NCI-H82 treated with DMSO at 0.1 percent for 48 hours (cell line): ENCODE measurements around the gene YWHAG.
"Not testable (repeated sequence)": the region's sequence is repeated elsewhere in the genome, so short reads cannot be mapped to it uniquely, and the experiment has no call there.

Experiments
- DNase-seq: peaks from one replicate; lab custom pipeline; 2025; ENCODE audit not compliant: unreplicated experiment; lab: John Stamatoyannopoulos, UW

YWHAG gene

DNA sequence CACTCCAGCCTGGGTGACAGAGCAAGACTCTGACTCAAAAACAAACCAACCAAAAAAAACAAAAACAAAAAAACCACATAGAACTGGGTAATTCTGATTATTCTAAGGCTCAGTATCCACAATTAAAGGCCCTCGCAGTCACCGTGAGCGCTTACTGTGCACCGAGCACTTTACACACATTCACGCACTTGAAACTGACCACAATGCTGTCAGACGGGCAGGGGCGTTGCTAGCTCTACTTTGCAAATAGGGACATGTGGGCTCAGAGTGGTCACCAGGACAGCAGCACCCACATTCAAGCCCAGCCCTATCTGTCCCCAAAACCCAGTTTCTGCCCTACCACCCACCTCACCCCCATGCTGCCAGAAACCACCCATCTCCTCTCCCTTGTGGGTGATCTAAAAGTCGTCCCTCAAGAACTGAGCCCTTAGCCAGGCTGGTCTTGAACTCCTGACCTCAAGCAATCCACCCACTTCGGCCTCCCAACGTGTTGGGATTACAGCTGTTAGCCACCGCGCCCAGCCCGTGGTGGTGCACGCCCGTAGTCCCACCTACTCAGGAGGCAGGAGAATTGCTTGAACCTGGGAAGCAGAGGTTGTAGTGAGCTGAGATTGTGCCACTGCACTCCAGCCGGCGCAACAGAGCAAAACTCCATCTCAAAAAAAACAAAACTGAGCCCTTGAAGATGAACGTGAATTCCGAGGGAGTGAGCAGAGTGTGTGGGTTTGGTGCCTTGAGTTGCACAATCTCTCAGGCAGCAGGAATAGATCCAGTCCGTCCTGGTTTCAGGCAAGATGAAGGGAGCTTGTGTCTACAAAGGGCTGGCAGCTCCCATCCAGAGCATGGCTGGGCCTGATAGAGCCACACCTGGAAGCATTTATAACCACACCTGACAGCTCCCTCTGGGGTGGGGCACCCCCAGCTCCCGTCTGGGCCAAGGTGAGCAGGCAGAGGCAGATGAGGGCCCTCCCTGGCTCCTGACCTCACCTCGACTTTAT lies 61.7 kb downstream of the YWHAG start:
- DNase-seq: no peak

DNA sequence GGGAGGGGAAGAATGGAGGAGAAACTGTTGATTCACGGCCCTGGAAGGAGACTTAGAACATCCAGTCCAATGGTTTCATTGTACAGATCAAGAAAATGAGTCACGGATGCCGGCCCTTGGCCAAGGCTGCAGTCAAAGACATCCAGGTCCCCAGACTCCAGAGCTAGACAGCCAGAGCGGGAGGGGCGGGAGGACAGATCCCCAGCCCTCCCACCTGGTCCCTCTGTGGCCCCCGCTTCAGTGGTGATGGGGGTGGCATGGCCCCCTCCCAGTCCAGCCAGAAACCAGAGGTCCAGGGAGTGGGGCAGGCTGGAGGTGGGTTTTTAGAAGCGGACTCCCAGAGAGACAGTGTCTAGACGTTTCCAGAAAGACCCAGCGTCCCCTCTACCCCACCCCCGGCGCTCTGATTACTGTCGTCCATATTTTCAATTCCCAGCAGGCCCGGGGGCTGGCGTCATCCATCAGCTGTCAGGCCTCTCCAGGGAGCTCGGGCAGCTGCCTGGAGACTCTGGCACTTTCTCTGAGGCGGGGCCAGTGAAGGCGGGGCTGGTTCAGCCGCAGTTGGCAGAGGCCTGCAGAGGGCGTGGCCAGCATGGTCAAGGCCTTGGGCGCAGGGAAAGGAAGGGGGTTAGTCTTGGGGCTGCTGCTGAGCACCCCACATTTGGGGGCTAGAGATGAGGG lies 64.3 kb downstream of the YWHAG start:
- DNase-seq: peak; percentile 78

DNA sequence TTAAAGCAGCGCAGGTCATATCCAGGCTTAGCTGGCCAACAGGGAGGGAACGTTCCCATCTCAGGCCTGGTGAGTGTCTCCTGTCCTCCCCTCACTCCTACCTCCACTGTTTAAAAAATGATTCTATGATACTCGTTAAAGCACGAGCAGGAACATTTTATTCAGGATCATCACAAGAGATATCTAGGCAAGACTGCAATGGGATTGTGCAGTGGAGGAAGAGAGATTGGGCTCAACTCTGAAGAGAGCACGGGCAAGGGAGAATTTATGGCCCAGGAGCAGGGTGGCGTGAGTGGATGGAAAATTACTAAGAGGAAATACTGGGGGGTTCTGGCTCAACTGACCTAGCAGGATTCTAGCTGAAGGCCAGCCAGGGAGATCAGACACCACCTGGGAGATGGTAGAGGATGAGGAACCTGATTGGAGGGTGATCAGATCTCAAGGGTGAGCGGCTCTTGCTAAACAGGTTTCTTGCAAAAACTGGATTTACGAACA lies 65.3 kb downstream of the YWHAG start:
- no peak for DNase-seq

DNA sequence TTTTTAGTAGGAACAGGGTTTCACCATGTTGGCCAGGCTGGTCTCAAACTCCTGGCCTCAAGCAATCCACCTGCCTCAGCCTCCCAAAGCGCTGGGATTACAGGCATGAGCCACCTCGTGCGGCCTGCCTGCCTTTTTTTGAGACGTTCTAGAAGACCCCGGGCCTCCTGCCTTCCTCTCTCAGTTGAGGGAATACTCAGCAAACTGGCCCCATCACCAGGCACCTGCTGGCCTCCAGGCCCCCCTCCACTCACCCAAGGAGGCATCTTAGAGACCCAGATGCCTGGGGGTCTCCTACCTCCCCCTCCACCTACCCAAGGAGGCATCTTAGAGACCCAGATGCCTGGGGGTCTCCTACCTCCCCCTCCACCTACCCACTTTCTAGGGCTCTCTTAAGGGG lies 65.9 kb downstream of the YWHAG start:
- not testable (repeated sequence) for DNase-seq

DNA sequence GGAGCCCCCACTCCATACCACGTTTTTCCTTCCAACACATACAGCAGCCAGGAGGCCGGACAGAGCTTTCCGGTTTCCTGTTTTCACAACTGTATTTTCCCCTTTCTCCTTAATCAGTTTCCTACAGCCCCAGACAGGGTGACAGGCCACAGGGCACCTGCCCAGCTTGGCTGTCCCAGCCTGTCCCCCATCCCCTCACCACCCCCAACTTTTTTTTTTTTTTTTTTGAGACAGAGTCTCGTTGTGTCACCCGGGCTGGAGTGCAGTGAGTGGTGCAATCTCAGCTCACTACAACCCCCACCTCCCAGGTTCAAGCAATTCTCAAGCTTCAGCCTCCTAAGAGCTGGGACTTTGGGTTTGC lies 66.6 kb downstream of the YWHAG start:
- no peak for DNase-seq

DNA sequence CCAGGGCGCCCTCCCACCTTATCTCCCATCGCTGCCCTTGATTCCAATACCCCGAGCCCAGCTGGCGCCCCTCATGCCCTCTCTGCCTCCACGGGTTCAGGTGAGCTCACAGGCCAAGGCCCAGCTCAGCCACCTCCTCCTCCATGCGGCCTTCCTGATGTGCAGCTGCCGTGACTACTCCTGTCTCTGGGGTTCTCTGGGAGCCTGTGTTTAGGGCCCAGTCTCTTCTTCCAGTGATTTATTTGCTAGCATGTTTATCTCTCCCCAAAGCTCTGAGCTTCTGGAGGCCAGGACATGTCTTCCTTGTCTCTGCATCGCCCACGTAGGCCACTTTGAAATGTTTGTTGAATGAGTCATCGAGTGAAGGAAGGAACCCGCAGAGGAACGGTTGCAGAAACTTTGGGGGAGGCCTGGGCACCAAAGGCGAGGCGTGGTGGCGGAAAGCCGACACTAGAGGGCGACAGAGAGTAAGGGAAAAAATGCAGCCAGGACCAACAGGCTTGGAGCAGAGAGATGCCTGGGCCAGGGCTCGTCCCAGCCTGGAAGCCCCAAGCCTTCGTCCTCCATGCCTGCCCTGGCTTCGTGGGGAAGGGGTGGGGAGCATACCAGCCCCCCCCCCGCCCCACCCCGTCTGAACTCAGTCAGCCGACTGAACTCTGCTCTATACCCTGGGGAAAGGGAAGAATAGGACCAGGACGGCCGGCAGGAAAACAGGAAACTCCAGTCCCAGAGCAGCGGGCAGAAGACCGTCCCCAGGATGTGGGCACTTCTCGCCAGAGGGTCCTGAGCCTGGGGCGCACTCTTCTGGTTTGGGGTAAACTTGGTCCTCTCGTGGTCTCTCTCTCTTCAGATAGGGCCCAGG lies 67.2 kb downstream of the YWHAG start:
- DNase-seq: peak; percentile 18

DNA sequence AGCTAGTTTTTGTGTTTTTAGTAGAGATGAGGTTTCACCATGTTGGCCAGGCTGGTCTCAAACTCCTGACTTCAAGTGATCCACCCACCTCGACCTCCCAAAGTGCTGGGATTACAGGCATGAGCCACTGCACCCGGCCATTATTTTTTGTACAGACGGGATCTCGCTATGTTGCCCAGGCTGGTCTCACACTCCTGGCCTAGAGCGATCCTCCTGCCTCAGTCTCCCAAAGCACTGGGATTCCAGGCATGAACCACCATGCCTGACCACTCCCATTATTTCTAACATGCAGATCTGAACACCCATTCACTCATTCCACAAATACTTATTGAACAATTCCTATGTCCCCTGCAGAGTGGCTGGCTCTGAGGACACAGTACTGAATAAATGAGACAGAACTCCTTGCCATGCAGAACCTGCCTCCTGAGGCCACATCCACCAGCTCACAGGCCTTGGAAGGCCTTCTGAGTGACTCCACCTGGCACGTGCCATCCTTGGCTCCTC lies 67.9 kb downstream of the YWHAG start:
- DNase-seq: not testable (repeated sequence)

DNA sequence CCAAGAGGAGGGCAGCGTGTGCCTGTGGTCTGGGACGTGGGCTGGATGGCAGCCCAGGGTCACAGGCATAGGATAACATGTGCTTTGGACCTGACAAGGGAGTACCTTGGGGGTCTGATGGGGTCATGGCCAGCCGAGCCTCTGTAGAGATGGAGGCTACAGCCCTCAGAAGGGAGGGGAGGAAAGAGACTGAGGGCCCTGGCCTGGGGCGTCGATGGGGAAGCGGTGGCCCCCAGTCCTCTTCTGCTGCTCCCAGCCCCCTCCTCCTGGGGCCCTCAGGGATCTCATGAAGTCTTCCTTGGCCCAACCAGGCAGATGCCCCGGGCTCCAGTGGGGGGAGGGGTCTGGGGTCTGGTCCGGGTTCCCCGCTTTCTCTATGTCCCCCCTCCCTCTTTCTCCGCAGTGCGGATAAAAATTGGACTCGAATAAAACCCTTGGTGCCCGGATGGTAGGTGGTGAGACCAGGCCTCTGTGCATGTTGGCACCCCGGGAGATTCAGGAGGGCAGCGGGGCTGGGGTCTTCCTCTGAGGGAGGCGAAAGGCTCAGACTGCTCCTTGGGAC lies 71.9 kb downstream of the YWHAG start:
- DNase-seq: no peak

DNA sequence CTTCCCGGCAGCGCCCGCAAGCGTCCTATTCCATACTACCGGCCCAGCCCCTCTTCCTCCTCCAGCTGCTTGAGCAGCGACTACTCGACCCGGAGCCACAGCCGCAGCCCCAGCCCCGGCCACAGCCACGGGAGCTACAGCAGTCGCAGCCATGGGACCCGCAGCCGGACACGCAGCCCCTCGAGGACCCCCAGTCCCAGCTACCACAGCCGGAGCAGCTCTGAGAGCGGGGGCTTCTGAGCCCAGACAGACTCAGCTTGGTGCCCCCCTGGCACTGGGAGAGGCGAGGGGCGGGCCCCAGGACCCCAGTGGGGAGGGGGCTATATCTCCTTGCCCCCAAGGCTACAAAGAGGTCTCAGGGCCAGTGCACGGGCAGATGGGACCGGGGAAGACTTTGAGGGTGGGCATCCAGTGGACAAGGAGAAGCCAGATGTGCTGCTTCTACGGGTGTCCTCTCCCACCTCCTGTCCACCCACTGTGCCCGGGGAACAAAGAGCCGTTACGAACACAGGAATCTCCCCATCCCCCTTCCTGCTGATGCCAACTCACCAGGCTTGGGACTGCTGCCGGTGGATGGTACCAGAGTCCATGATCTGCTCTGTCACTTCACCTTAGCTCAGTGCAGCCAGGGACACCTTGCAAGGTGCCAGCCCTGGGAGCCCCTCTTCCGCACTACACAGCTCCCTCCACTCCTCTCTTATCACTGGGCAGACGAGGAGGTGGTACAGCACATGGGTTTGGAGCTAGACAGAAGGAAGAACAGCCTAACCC lies 73.0 kb downstream of the YWHAG start:
- DNase-seq: no peak

DNA sequence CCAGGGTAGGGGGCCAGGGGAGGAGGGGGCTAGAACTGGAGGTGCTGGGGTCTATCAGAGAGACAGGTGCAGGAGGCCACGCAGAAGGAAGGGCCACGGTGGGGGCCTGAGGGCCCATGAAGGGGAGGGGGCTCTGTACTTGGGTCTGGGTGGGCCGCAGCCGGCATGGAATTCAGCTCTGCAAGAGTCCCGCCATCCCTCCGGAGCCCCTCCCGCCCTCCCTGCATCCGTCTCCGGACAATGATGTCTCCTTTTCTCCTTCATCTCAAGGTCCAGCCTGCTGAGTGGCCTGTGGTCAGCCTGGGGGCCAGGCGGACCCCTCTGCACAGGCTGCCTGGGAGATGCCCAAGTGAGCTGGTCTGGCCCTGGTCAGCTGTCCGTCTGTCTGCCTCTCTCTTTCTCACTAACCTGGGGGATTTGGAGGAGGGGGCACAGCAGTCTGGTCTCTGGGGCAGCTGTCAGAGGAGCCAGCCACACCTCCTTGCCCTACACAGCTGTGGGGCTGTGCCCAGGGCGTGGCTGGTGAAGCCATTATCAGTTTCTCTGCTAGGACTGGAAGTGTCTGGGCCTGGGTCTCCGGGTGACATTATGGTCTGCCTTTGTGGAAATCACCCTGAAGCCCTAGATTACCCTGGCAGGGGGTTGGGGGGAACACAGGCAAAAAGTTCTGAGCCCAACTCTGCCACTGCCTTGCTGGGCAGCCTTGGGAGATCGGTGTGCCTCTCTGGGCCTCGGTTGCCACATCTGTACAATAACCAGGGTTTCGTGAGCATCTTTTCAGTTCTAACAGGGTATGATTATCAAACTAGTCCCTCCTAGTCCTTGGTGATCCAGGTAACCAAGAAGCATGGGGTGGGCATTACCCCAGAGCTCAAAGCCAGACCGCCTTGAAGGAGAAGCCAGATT lies 75.3 kb downstream of the YWHAG start:
- DNase-seq: no peak

DNA sequence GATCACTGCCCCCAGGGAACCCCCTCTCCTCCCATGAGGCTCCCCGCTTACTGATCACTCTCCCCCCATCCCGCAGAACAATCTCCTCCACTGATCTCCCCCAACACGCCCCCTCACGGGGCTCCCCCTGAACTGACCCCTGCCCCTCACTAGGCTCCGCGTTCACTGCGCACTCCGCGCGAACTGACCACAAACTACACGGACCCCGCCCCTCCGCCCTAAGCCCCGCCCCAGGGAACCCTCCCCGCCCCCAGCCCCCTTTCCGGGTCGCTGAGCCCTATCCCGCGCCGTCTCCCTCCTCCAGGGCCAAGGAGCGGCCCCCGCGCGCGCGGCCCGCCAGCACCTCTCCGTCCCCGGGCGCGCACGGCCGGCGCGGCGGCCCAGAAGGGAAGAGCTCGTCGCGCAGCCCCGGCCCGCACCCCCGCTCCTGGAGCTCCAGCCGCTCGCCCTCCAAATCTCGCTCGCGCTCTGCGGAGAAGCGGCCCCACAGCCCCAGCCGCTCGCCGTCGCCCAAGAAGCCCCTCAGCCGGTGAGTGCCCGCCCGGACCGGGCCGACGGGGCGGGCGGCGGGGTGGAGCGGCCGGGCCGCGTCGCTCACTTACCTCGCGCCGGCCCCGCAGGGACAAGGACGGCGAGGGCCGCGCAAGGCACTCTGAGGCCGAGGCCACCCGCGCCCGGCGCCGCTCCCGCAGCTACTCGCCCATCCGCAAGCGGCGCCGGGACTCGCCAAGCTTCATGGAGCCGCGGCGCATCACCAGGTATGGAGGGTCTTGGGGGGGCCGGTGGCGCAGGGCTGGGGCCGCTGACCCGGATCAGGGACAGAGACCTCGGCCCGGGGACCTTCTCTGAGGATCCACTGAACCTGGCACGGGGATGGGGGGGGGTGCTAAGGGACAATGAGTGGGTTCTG lies 76.2 kb downstream of the YWHAG start:
- DNase-seq: no peak

DNA sequence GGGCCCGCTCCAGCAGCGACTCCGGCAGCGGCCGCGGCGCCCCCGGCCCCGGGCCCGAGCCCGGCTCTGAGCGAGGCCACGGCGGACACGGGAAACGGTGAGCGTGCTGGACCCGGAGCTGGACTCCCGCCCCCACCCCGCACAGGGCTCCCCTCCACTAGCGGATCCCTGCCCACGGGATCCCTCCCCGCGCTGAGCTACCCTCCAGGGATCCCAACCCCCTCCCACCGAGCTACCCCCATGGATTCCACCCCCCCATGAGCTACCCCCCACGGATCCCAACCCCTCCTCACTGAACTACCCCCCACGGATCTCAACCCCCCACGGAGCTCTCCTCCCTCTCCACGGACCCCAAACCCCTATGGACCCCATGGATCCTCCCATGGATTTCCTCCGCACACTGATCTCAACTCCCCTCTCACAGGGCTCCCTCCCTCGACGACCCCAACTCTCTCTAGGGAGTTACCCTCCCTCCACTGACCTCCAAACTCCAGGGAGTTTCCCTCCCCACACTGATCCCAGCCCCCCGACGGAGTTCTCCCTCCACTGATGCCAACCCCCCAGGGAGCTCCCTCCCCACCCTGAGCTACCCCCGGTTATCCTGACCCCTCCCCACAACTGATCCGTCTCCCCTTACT lies 77.0 kb downstream of the YWHAG start:
- DNase-seq: no peak

DNA sequence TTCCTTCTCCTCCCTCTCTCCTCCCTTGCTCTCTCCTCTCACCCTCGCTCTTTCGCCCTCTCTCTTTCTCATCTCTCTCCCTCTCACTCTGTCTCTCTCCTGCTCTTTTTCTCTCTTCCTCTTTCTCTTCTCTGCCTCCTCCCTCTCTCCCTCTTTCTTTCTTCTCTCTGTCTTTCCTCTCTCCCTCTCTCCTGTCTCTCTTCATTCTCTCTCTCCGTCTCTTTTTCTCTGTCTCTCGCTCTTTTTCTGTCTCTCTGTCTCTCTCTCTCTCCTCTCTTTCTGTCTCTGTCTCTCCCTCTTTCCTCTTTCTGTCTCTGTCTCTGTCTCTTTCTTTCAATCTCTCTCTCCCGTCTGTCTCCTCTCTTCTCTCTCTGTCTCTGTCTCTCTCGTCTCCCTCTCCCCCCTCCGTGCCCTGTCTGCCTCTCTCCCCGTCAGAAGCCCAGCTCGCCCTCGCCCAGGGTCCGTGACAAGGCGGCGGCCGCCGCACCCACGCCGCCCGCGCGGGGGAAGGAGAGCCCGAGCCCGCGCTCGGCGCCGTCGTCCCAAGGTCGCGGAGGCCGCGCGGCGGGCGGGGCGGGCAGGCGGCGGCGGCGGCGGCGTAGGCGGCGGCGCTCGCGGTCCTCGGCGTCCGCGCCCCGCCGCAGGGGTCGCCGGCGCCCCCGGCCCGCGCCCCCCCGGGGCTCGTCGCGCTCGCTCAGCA lies 77.6 kb downstream of the YWHAG start:
- no peak for DNase-seq

DNA sequence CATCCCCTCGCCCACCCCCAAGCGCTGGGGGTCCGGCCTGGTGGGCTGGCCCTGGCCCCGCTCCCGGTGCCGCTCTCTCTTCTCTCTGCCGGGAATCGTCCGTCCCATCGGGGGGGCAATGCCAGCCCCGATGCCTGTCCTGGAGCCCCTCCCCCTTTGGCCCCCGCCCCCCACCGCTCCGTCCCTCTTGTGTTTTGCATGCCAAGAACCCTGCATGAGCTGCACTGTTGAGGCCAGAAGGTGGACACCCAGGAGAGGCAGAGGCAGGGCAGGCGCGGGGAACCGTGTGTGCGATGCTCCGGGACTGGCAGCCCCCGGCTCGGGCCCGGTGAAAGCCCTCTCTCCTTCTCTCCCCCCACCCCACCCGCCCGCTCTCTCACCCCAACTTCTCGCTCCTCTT lies 78.4 kb downstream of the YWHAG start:
- DNase-seq: no peak

DNA sequence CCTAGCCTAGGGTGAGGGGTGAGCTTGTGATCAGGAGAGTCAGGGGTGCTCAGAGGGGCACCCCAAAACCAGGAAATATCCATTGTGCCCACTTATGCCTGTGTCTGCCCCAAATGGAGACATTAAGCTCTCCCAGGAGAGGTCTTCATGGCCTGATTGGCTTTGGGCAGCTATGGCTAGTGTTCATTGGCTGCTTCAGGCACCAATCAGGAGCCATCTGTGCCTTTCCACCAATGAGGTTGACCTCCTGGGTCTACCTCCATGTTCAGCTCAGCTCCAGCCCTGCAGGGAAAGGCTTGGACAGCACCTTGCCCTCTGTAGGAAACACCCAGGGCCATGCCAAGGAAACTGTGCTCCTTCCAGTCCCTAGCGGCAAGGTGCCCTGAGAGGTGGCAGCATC lies 80.3 kb downstream of the YWHAG start:
- no peak for DNase-seq
